HepG2 (cell line): ENCODE data around the gene SRSF7. TPM values are rescaled to one million over a fixed set of nuclear protein-coding genes. Genes with fewer than 3 reads are reported as not detected.

Experiments used
- AHR ChIP-seq: IDR thresholded peaks from 2 replicates; pipeline ENCODE4 v1.6.1; 2018; ENCODE audit warnings: missing genetic modification reagents, missing compliant biosample characterization
- MBNL3 ChIP-seq: fragments of 250-450 bp; sonication (Bioruptor Pico); conservative IDR thresholded peaks from 2 replicates; pipeline ENCODE4 v1.8.0; 2022; ENCODE audit warnings: mild to moderate bottlenecking, inconsistent platforms
- MED1 ChIP-seq: sonication (generic); formaldehyde crosslinking; IDR thresholded peaks from 2 replicates; pipeline ENCODE4 v1.4.0; 2020; ENCODE audit warnings: missing genetic modification reagents
- PPARG ChIP-seq: conservative IDR thresholded peaks from 2 replicates; pipeline ENCODE4 v1.6.1; 2016; ENCODE audit warnings: missing biosample characterization, missing genetic modification reagents
- SSRP1 ChIP-seq: IDR thresholded peaks from 2 replicates; pipeline ENCODE4 v1.6.1; 2016; ENCODE audit warnings: control low read depth
- ZNF101 ChIP-seq: sonication (generic); formaldehyde crosslinking; IDR thresholded peaks from 2 replicates; pipeline ENCODE4 v1.4.0; 2020; ENCODE audit warnings: mild to moderate bottlenecking, low read depth, missing genetic modification reagents, borderline replicate concordance
- ZNF253 ChIP-seq: sonication (generic); formaldehyde crosslinking; IDR thresholded peaks from 2 replicates; pipeline ENCODE4 v1.8.0; 2022; ENCODE audit warnings: mild to moderate bottlenecking, missing genetic modification reagents, borderline replicate concordance
- ZNF556 ChIP-seq: sonication (generic); formaldehyde crosslinking; IDR thresholded peaks from 2 replicates; pipeline ENCODE4 v1.4.0; 2020; ENCODE audit warnings: mild to moderate bottlenecking, missing genetic modification reagents, borderline replicate concordance
- ZSCAN9 ChIP-seq: IDR thresholded peaks from 2 replicates; pipeline ENCODE4 v1.6.1; 2016; ENCODE audit warnings: borderline replicate concordance
- polyA plus RNA-seq, 8 experiments: library from polyadenylated mRNA; depleted of rRNA in 3 of 8; stranded (reverse) in 7 of 8; unstranded in 1 of 8; fragments of >200 nt; fragmentation: Illumina TruSeq in 4 of 8; extraction: Trizol in 4 of 8; gene quantifications; 2 replicates each; pipeline versions ENCODE4 v1.2.1 to v1.2.3, GENCODE V29; 2011 to 2016; ENCODE audit warnings: low read depth in 4 of 8, missing spikeins in 1 of 8, mixed read lengths in 1 of 8; ENCODE audit not compliant: insufficient read depth in 1 of 8
- total RNA-seq, 5 experiments: library from RNA; depleted of rRNA; stranded (reverse); fragments of >200 nt; fragmentation: Illumina TruSeq; extraction: Trizol; gene quantifications; 2 replicates each; pipeline ENCODE4 v1.2.3, GENCODE V29; 2016; ENCODE audit warnings: low read depth in 1 of 5
- TF ChIP-seq, protein P1 (sequence below): sonication (generic); formaldehyde crosslinking; IDR thresholded peaks from 2 replicates; pipeline ENCODE4 v1.5.1; 2020; ENCODE audit warnings: missing genetic modification reagents, mild to moderate bottlenecking, borderline replicate concordance
- TF ChIP-seq, protein P2 (sequence below), 2 experiments: sonication (generic) in 1 of 2; formaldehyde crosslinking in 1 of 2; IDR thresholded peaks; 2 replicates each; pipeline versions ENCODE4 v1.5.1 to v1.6.1; 2011 to 2020; ENCODE audit warnings: borderline replicate concordance in 1 of 2, low read depth in 1 of 2, low read length in 1 of 2, mild to moderate bottlenecking in 1 of 2, missing genetic modification reagents in 1 of 2, moderate library complexity in 1 of 2
- TF ChIP-seq, protein P3 (sequence below): sonication (generic); formaldehyde crosslinking; IDR thresholded peaks from 2 replicates; pipeline ENCODE4; 2020; ENCODE audit warnings: missing genetic modification reagents, mild to moderate bottlenecking, borderline replicate concordance
- TF ChIP-seq, protein P4 (sequence below): sonication (generic); formaldehyde crosslinking; IDR thresholded peaks from 2 replicates; pipeline ENCODE4 v1.5.1; 2020; ENCODE audit warnings: missing genetic modification reagents, mild to moderate bottlenecking, borderline replicate concordance
- TF ChIP-seq, protein P5 (sequence below): sonication (generic); formaldehyde crosslinking; conservative IDR thresholded peaks from 2 replicates; pipeline ENCODE4 v1.5.0; 2020; ENCODE audit warnings: missing genetic modification reagents
- TF ChIP-seq, protein P6 (sequence below): fragments of 450-650 bp; IDR thresholded peaks from 2 replicates; pipeline ENCODE4 v1.6.1; 2016
- TF ChIP-seq, protein P7 (sequence below): IDR thresholded peaks from 2 replicates; pipeline ENCODE4 v1.6.1; 2016; ENCODE audit warnings: mild to moderate bottlenecking

The SRSF7 gene
- total and polyA plus RNA-seq, 2 of the 13 experiments (the other 11 are each of a cell fraction or from before 2014, with no cell fraction given): 172 to 275 TPM

DNA sequence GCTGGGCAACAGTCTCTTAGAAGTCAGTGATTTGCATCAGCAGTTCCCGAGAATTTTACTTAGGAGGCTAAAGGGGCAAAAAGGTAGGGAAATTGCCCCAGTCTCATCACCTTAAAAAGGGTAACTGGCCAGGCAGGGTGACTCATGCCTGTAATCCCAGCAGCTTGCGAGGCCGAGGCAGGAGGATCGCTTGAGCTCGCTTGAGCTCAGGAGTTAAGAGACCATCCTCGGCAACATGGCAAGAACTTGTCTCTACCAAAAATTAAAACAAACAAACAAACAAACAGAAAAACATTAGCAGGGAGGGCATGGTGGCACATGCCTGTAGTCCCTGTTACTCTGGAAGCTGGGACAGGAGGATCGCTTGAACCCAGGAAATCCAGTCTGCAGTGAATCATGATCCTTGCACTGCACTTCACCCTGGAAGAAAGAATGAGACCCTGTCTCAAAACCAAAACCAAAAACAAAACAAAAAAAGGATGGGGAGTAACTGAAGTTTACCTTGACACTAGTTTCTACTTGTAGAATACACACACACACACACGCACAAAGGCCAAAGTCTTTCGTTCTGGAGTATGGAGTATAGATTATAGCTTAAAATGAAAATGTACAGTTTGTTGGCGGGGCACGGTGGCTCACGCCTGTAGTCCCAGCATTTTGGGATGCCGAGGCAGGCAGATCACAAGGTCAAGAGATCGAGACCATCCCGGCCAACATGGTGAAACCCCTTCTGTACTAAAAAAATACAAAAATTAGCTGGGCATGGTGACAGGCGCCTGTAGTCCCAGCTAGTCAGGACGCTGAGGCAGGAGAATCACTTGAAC lies 24.1 kb upstream of the SRSF7 start (continued):
- TF ChIP-seq, protein P1, sequence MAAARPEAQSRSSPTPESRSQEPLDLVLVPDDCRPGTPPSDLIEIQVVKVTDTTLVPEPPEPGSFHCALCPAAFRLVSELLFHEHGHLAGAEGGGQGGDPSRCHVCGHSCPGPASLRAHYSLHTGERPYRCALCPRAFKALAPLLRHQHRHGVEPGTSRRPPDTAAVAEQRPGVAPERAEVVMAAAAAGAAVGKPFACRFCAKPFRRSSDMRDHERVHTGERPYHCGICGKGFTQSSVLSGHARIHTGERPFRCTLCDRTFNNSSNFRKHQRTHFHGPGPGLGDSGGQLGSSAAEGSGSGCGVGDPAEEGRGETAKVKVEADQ (CRISPR knock-in tag): no peak
- TF ChIP-seq SSRP1 (CRISPR knock-in tag) (0 out of 2 replicates have a peak, but pooled peaks have one; percentile 39), MED1 (CRISPR knock-in tag) (peak; percentile 21; the same call in 1 of the 2 replicates), ZNF253 (CRISPR knock-in tag) (no peak), ZSCAN9 (no peak), ZNF556 (no peak), PPARG (CRISPR knock-in tag) (no peak), MBNL3 (CRISPR knock-in tag) (no peak), AHR (no peak; the same call in 1 of the 2 replicates), ZNF101 (CRISPR knock-in tag) (no peak)
- TF ChIP-seq, protein P2, sequence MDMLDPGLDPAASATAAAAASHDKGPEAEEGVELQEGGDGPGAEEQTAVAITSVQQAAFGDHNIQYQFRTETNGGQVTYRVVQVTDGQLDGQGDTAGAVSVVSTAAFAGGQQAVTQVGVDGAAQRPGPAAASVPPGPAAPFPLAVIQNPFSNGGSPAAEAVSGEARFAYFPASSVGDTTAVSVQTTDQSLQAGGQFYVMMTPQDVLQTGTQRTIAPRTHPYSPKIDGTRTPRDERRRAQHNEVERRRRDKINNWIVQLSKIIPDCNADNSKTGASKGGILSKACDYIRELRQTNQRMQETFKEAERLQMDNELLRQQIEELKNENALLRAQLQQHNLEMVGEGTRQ (IDR thresholded peaks at IDR 0.05; ENCODE audit: low read depth, low read length): no peak
- TF ChIP-seq, protein P2 (CRISPR knock-in tag; IDR thresholded peaks at IDR 0.05; ENCODE audit: borderline replicate concordance): no peak
- TF ChIP-seq, protein P3, sequence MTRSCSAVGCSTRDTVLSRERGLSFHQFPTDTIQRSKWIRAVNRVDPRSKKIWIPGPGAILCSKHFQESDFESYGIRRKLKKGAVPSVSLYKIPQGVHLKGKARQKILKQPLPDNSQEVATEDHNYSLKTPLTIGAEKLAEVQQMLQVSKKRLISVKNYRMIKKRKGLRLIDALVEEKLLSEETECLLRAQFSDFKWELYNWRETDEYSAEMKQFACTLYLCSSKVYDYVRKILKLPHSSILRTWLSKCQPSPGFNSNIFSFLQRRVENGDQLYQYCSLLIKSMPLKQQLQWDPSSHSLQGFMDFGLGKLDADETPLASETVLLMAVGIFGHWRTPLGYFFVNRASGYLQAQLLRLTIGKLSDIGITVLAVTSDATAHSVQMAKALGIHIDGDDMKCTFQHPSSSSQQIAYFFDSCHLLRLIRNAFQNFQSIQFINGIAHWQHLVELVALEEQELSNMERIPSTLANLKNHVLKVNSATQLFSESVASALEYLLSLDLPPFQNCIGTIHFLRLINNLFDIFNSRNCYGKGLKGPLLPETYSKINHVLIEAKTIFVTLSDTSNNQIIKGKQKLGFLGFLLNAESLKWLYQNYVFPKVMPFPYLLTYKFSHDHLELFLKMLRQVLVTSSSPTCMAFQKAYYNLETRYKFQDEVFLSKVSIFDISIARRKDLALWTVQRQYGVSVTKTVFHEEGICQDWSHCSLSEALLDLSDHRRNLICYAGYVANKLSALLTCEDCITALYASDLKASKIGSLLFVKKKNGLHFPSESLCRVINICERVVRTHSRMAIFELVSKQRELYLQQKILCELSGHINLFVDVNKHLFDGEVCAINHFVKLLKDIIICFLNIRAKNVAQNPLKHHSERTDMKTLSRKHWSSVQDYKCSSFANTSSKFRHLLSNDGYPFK (CRISPR knock-in tag): peak; percentile 34; the same call in 1 of the 2 replicates
- TF ChIP-seq, protein P4, sequence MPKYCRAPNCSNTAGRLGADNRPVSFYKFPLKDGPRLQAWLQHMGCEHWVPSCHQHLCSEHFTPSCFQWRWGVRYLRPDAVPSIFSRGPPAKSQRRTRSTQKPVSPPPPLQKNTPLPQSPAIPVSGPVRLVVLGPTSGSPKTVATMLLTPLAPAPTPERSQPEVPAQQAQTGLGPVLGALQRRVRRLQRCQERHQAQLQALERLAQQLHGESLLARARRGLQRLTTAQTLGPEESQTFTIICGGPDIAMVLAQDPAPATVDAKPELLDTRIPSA (CRISPR knock-in tag): no peak
- TF ChIP-seq, protein P5, sequence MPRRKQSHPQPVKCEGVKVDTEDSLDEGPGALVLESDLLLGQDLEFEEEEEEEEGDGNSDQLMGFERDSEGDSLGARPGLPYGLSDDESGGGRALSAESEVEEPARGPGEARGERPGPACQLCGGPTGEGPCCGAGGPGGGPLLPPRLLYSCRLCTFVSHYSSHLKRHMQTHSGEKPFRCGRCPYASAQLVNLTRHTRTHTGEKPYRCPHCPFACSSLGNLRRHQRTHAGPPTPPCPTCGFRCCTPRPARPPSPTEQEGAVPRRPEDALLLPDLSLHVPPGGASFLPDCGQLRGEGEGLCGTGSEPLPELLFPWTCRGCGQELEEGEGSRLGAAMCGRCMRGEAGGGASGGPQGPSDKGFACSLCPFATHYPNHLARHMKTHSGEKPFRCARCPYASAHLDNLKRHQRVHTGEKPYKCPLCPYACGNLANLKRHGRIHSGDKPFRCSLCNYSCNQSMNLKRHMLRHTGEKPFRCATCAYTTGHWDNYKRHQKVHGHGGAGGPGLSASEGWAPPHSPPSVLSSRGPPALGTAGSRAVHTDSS (CRISPR knock-in tag): no peak
- TF ChIP-seq, protein P6, sequence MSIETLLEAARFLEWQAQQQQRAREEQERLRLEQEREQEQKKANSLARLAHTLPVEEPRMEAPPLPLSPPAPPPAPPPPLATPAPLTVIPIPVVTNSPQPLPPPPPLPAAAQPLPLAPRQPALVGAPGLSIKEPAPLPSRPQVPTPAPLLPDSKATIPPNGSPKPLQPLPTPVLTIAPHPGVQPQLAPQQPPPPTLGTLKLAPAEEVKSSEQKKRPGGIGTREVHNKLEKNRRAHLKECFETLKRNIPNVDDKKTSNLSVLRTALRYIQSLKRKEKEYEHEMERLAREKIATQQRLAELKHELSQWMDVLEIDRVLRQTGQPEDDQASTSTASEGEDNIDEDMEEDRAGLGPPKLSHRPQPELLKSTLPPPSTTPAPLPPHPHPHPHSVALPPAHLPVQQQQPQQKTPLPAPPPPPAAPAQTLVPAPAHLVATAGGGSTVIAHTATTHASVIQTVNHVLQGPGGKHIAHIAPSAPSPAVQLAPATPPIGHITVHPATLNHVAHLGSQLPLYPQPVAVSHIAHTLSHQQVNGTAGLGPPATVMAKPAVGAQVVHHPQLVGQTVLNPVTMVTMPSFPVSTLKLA: no peak
- TF ChIP-seq, protein P7, sequence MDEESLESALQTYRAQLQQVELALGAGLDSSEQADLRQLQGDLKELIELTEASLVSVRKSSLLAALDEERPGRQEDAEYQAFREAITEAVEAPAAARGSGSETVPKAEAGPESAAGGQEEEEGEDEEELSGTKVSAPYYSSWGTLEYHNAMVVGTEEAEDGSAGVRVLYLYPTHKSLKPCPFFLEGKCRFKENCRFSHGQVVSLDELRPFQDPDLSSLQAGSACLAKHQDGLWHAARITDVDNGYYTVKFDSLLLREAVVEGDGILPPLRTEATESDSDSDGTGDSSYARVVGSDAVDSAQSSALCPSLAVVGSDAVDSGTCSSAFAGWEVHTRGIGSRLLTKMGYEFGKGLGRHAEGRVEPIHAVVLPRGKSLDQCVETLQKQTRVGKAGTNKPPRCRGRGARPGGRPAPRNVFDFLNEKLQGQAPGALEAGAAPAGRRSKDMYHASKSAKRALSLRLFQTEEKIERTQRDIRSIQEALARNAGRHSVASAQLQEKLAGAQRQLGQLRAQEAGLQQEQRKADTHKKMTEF (CRISPR knock-in tag): no peak; the same call in 1 of the 2 replicates
